Neural cell (in vitro differentiated cells): Measurements from ENCODE around the gene ITM2C. TPM values are rescaled to one million over a fixed set of nuclear protein-coding genes. Genes with fewer than 3 reads are reported as not detected.

ENCODE experiments used
- H2AFZ ChIP-seq: fragments of 200-600, 300-800 bp; sonication (generic), shearing (Covaris generic); 2 replicates; pipeline ENCODE4 v1.6.0; 2014; ENCODE audit warnings: low read depth, mild to moderate bottlenecking, antibody characterized with exemption, low read length, moderate library complexity
- H3F3A ChIP-seq: fragments of 200-600 bp; shearing (Covaris generic); 2 replicates; pipeline ENCODE4 v1.6.1; 2016; ENCODE audit warnings: mild to moderate bottlenecking, moderate library complexity, mixed read lengths, antibody characterized with exemption, low read length; ENCODE audit not compliant: insufficient read depth, poor library complexity, severe bottlenecking
- H3K27ac ChIP-seq: fragments of 200-600, 300-800 bp; sonication (generic), shearing (Covaris generic); 2 replicates; pipeline ENCODE4 v1.5.1; 2014; ENCODE audit warnings: mild to moderate bottlenecking, low read length, moderate library complexity
- H3K27me3 ChIP-seq: fragments of 300-800, 200-600 bp; sonication (generic), shearing (Covaris generic); 2 replicates; pipeline ENCODE4 v1.6.0; 2014; ENCODE audit warnings: mild to moderate bottlenecking, low read depth, low read length, moderate library complexity; ENCODE audit not compliant: insufficient read depth
- H3K36me3 ChIP-seq: fragments of 300-800, 200-600 bp; sonication (generic), shearing (Covaris generic); 2 replicates; pipeline ENCODE4 v1.5.1; 2014; ENCODE audit warnings: mild to moderate bottlenecking, antibody characterized with exemption, low read length, moderate library complexity; ENCODE audit not compliant: insufficient read depth
- H3K4me2 ChIP-seq: fragments of 300-800, 200-600 bp; sonication (generic), shearing (Covaris generic); 2 replicates; pipeline ENCODE4 v1.6.0; 2014; ENCODE audit warnings: mild to moderate bottlenecking, low read length
- H3K4me3 ChIP-seq: fragments of 300-800, 200-600 bp; sonication (generic), shearing (Covaris generic); 2 replicates; pipeline ENCODE4 v1.5.1; 2014; ENCODE audit warnings: mild to moderate bottlenecking, low read length, moderate library complexity
- H3K79me2 ChIP-seq: fragments of 200-600 bp; shearing (Covaris generic); replicated peaks from 2 replicates; pipeline ENCODE4 v1.6.0; 2014; ENCODE audit warnings: mild to moderate bottlenecking, low read length, moderate library complexity; ENCODE audit not compliant: insufficient read depth
- H3K9ac ChIP-seq: fragments of 300-800, 200-600 bp; sonication (generic), shearing (Covaris generic); 2 replicates; pipeline ENCODE4 v1.6.1; 2016; ENCODE audit warnings: mild to moderate bottlenecking, low read length, mixed read lengths
- H3K9me2 ChIP-seq: fragments of 200-600 bp; shearing (Covaris generic); 2 replicates; pipeline ENCODE4 v1.6.1; 2016; ENCODE audit warnings: mild to moderate bottlenecking, low read length, mixed read lengths; ENCODE audit not compliant: insufficient read depth
- H3K9me3 ChIP-seq: fragments of 200-600, 300-800 bp; sonication (generic), shearing (Covaris generic); 2 replicates; pipeline ENCODE4 v1.6.1; 2016; ENCODE audit warnings: mild to moderate bottlenecking, mixed run types, low read length, moderate library complexity, mixed read lengths
- H4K20me1 ChIP-seq: fragments of 200-600 bp; shearing (Covaris generic); 2 replicates; pipeline ENCODE4 v1.6.1; 2016; ENCODE audit warnings: mild to moderate bottlenecking, mixed run types; ENCODE audit not compliant: insufficient read depth
- CTCF ChIP-seq: fragments of 450-650 bp; IDR thresholded peaks from 2 replicates; pipeline ENCODE4 v1.5.1; 2014; ENCODE audit warnings: antibody characterized with exemption, mild to moderate bottlenecking, moderate library complexity; ENCODE audit not compliant: poor library complexity, severe bottlenecking
- EP300 ChIP-seq: fragments of 450-650 bp; conservative IDR thresholded peaks from 2 replicates; pipeline ENCODE4 v1.6.1; 2014; ENCODE audit warnings: antibody characterized with exemption, mild to moderate bottlenecking, moderate library complexity; ENCODE audit not compliant: poor library complexity, severe bottlenecking
- EZH2 ChIP-seq: fragments of 200-600, 300-800 bp; shearing (Covaris generic), sonication (generic); IDR thresholded peaks from 2 replicates; pipeline ENCODE4 v1.6.1; 2014; ENCODE audit warnings: antibody characterized with exemption, low read length, borderline replicate concordance, mild to moderate bottlenecking; ENCODE audit not compliant: insufficient read depth, poor library complexity, severe bottlenecking
- MXI1 ChIP-seq: fragments of 450-650 bp; conservative IDR thresholded peaks from 2 replicates; pipeline ENCODE4 v1.6.1; 2014; ENCODE audit warnings: antibody characterized with exemption, mild to moderate bottlenecking; ENCODE audit not compliant: poor library complexity, severe bottlenecking
- POLR2AphosphoS5 ChIP-seq: IDR thresholded peaks from 2 replicates; pipeline ENCODE4 v1.6.1; 2012
- RAD21 ChIP-seq: fragments of 450-650 bp; conservative IDR thresholded peaks from 2 replicates; pipeline ENCODE4 v1.6.1; 2014; ENCODE audit warnings: antibody characterized with exemption, mild to moderate bottlenecking, moderate library complexity
- SMC3 ChIP-seq: fragments of 450-650 bp; conservative IDR thresholded peaks from 2 replicates; pipeline ENCODE4 v1.6.1; 2014; ENCODE audit warnings: antibody characterized with exemption, mild to moderate bottlenecking, moderate library complexity; ENCODE audit not compliant: poor library complexity
- TAF1 ChIP-seq: IDR thresholded peaks from 2 replicates; pipeline ENCODE4 v1.6.1; 2012; ENCODE audit warnings: low read depth
- polyA plus RNA-seq: library from polyadenylated mRNA; depleted of rRNA; stranded (reverse); fragments of >200 nt; gene quantifications from 2 replicates; pipeline ENCODE4 v1.2.3, GENCODE V29; 2014
- TF ChIP-seq, protein P1 (sequence below): IDR thresholded peaks from 2 replicates; pipeline ENCODE4 v1.6.1; 2012; ENCODE audit warnings: borderline replicate concordance

ITM2C gene
- polyA plus RNA-seq, 1 donor from 2014 or later: 186 TPM

- Histone ChIP-seq H3K27me3 (no peaks in the 10 kb centered on the region), H3K9ac (no peak overlapping the region), H3K79me2 (no peaks in the 10 kb centered on the region), H3F3A (no peaks in the 10 kb centered on the region), H2AFZ (no peak overlapping the region), H4K20me1 (no peaks in the 10 kb centered on the region), H3K9me2 (no peaks in the 10 kb centered on the region), H3K4me2 (no peak overlapping the region), H3K4me3 (no peak overlapping the region), H3K9me3 (no peaks in the 10 kb centered on the region), H3K36me3 (no peaks in the 10 kb centered on the region), H3K27ac (no peak overlapping the region)
- TF ChIP-seq CTCF (no peak), TAF1 (no peak), POLR2AphosphoS5 (no peak), SMC3 (no peak), RAD21 (no peak), EP300 (no peak), EZH2 (no peak), MXI1 (no peak)
- TF ChIP-seq, protein P1, sequence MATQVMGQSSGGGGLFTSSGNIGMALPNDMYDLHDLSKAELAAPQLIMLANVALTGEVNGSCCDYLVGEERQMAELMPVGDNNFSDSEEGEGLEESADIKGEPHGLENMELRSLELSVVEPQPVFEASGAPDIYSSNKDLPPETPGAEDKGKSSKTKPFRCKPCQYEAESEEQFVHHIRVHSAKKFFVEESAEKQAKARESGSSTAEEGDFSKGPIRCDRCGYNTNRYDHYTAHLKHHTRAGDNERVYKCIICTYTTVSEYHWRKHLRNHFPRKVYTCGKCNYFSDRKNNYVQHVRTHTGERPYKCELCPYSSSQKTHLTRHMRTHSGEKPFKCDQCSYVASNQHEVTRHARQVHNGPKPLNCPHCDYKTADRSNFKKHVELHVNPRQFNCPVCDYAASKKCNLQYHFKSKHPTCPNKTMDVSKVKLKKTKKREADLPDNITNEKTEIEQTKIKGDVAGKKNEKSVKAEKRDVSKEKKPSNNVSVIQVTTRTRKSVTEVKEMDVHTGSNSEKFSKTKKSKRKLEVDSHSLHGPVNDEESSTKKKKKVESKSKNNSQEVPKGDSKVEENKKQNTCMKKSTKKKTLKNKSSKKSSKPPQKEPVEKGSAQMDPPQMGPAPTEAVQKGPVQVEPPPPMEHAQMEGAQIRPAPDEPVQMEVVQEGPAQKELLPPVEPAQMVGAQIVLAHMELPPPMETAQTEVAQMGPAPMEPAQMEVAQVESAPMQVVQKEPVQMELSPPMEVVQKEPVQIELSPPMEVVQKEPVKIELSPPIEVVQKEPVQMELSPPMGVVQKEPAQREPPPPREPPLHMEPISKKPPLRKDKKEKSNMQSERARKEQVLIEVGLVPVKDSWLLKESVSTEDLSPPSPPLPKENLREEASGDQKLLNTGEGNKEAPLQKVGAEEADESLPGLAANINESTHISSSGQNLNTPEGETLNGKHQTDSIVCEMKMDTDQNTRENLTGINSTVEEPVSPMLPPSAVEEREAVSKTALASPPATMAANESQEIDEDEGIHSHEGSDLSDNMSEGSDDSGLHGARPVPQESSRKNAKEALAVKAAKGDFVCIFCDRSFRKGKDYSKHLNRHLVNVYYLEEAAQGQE: no peak
Measured at GRCh38 chr2:230914886-230915285, 50.1 kb downstream of the ITM2C start.

DNA sequence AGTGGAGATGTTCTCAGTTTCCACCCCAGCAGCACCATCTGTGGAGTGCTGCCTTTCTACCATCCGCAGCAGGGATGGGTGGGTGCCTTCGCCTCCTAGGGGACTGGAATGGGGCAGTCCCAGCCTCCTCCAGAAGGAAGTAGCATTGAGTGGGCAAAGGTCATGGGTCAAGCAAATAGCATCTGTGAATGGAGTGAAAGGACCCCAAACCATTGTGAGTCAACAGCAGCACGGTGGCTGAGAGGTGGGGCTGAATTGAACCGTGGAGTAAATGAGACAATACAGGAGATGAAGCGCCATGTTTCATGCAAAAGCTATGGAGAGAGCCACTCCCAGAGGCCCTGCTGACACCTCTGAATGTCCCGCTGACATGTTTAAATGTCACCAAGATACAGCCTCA is 50.6 kb downstream of the ITM2C start:
- no peaks in the 10 kb centered on the region for H4K20me1 ChIP-seq
- H3K27ac ChIP-seq: no peak overlapping the region
- H3K79me2 ChIP-seq: no peaks in the 10 kb centered on the region
- TF ChIP-seq POLR2AphosphoS5: no peak
- no peak for TF ChIP-seq MXI1
- TF ChIP-seq, protein P1: no peak
- TF ChIP-seq TAF1: no peak
- H2AFZ ChIP-seq: no peak overlapping the region
- H3K27me3 ChIP-seq: no peaks in the 10 kb centered on the region
- no peak overlapping the region for H3K9ac ChIP-seq
- no peaks in the 10 kb centered on the region for H3K36me3 ChIP-seq
- no peaks in the 10 kb centered on the region for H3K9me2 ChIP-seq
- H3K4me2 ChIP-seq: no peak overlapping the region
- H3K4me3 ChIP-seq: no peak overlapping the region
- no peaks in the 10 kb centered on the region for H3K9me3 ChIP-seq
- no peaks in the 10 kb centered on the region for H3F3A ChIP-seq
